ENCODE data around the gene CDH4. TPM values are rescaled to one million over a fixed set of nuclear protein-coding genes. Genes with fewer than 3 reads are reported as not detected.

The CDH4 gene
- total and polyA plus RNA-seq, 9 donors: 0.12 to 4.4 (median 0.36) TPM

DNA sequence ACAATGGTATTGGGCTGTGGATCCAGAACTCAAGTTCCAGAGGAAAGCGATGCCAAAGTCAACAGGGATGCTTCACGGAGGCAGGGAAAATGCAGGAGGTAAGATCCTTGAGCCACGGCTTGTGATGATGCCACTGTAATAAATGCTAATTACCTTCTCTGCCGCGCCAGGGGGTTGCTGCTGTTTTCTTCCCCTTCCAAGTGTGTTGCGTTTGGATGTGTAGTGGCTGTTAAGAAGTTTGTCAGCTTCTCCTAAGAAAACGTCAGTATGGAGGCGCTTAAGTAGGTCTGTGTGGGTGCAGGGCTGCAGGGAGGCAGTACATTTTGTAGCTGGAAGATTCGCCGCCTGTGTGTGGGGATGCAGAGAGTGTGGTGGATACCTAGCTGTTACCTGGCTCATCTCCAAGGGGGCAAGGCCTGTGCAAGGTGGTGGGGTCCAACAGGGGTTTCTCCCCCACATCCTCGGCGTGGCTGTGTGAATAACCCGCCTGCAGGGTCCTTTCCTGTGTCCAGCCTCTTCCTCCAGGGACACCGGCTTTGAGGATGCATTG is 318.7 kb downstream of the CDH4 start:
- WGBS, 3 donors: 59 to 65% (median 62%) methylated on average over 14 of the region's 14 CpGs
- DNase-seq: no peak
- intact Hi-C loops (cut with DNase I): no loop called here
- Histone ChIP-seq H3K27ac (no peak overlapping the region), H3K4me3 (no peak overlapping the region), H3K4me1 (ENCODE audit: insufficient read depth) (no peaks in the 10 kb centered on the region), H3K36me3 (no peaks in the 10 kb centered on the region), H3K27me3 (no peaks in the 10 kb centered on the region), H3K9me3 (no peaks in the 10 kb centered on the region)
- no peak for TF ChIP-seq EP300 (IDR thresholded peaks at IDR 0.05)
- TF ChIP-seq, protein P1, sequence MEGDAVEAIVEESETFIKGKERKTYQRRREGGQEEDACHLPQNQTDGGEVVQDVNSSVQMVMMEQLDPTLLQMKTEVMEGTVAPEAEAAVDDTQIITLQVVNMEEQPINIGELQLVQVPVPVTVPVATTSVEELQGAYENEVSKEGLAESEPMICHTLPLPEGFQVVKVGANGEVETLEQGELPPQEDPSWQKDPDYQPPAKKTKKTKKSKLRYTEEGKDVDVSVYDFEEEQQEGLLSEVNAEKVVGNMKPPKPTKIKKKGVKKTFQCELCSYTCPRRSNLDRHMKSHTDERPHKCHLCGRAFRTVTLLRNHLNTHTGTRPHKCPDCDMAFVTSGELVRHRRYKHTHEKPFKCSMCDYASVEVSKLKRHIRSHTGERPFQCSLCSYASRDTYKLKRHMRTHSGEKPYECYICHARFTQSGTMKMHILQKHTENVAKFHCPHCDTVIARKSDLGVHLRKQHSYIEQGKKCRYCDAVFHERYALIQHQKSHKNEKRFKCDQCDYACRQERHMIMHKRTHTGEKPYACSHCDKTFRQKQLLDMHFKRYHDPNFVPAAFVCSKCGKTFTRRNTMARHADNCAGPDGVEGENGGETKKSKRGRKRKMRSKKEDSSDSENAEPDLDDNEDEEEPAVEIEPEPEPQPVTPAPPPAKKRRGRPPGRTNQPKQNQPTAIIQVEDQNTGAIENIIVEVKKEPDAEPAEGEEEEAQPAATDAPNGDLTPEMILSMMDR (IDR thresholded peaks at IDR 0.05): no peak
- no peak for TF ChIP-seq POLR2A (IDR thresholded peaks at IDR 0.05)

DNA sequence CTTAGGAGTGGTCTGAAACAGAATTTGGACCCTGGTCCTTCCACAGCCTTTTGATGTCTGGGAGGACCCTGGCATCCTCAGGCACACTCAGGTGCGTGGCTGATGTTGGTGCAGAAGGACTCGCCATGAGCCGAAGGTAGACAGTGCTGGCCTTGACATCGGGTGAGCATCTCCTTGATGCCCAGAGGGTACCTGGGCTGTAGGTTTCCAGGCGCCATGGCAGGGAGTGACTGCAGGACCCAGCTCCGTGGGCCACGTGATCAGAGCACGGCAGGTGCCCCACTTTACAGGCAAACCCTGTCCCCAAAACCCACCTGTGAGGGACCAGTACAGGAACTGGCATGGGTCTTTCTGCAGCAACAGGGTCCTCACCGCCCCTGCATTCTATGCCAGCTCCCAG is 319.2 kb downstream of the CDH4 start:
- intact Hi-C loops (cut with DNase I): no loop called here
- H3K4me1 ChIP-seq (ENCODE audit: insufficient read depth): no peaks in the 10 kb centered on the region
- no peaks in the 10 kb centered on the region for H3K36me3 ChIP-seq
- no peak for DNase-seq
- H3K27ac ChIP-seq: no peak overlapping the region
- TF ChIP-seq EP300 (IDR thresholded peaks at IDR 0.05) (no peak), POLR2A (IDR thresholded peaks at IDR 0.05) (no peak)
- TF ChIP-seq, protein P1 (IDR thresholded peaks at IDR 0.05): no peak
- H3K27me3 ChIP-seq: no peaks in the 10 kb centered on the region
- H3K9me3 ChIP-seq: no peaks in the 10 kb centered on the region
- H3K4me3 ChIP-seq: no peak overlapping the region
- WGBS, 3 donors: 88 to 90% (median 90%) methylated on average over 8 to 9 of the region's 9 CpGs

DNA sequence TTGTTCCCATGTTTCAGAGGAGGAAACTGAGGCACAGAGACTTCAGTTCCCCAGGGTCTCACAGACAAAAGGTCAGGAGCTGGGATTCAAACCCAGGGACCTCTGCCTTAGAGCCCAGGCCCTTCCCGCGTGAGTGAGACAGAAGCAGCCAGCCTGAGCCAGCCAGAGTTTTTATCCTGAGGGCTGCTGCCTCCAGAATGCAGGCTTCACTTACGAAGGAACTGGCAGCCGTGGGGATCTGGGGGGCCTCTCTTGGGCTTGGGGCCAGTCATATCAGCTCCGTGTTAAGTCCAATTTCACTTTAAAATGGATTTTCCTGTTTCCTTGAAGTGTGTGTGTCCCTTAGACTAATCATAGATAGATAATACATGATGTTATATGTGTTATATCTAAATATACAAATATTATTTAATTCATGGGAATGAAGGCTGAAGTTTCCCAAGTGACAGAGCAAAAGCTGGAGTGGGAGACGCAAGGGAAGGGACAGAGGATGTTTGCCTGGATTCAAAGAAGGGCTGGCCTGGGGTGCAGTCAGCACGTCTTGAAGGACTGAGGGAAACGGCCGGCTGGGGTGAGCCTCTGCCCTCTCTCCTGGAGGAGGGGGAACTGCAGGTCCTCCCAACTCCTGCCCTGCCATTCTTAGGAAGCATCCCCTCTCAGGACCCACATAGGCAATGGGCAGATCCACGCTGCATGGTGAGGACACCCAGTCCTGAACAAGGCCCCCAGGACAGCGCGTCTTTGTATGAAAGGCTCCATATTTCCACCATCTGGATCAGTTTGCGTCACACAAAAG is 320.1 kb downstream of the CDH4 start:
- TF ChIP-seq EP300 (IDR thresholded peaks at IDR 0.05) (no peak), POLR2A (IDR thresholded peaks at IDR 0.05) (no peak)
- TF ChIP-seq, protein P1 (IDR thresholded peaks at IDR 0.05): no peak
- no peaks in the 10 kb centered on the region for H3K4me1 ChIP-seq (ENCODE audit: insufficient read depth)
- no peak for DNase-seq
- H3K4me3 ChIP-seq: no peak overlapping the region
- 45 to 55% (median 51%) methylated on average over 10 to 13 of the region's 13 CpGs for WGBS, 3 donors
- H3K36me3 ChIP-seq: no peaks in the 10 kb centered on the region
- intact Hi-C loops (cut with DNase I): no loop called here
- H3K9me3 ChIP-seq: no peaks in the 10 kb centered on the region
- H3K27me3 ChIP-seq: no peaks in the 10 kb centered on the region
- no peak overlapping the region for H3K27ac ChIP-seq

DNA sequence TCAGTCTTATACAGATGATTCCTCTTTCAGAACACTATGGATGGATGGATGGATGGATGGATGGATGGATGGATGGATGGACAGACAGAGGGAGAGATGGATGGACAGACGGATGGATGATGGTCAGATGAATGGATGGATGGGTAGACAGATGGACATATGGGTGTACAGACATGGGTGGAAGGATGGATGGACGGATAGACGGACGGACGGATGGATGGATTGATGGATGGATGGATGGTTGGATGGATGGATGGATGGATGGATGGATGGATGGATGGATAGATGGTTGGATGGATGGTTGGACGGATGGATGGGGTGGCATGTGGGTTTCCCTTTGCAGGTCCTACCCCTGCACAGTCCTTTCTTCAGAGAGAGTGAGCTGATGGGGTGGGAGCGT is 320.7 kb downstream of the CDH4 start:
- no peaks in the 10 kb centered on the region for H3K4me1 ChIP-seq (ENCODE audit: insufficient read depth)

More for the DNA sequence above, 320.7 kb downstream of the CDH4 start:
- H3K36me3 ChIP-seq: no peaks in the 10 kb centered on the region
- TF ChIP-seq EP300 (IDR thresholded peaks at IDR 0.05): no peak
- TF ChIP-seq, protein P1 (IDR thresholded peaks at IDR 0.05): no peak
- no peak for TF ChIP-seq POLR2A (IDR thresholded peaks at IDR 0.05)
- no peaks in the 10 kb centered on the region for H3K27me3 ChIP-seq
- H3K27ac ChIP-seq: no peak overlapping the region
- H3K4me3 ChIP-seq: no peak overlapping the region
- no peaks in the 10 kb centered on the region for H3K9me3 ChIP-seq
- intact Hi-C loops (cut with DNase I): no loop called here
- no peak for DNase-seq
- WGBS, 3 donors: 84 to 85% (median 84%) methylated on average over 7 of the region's 7 CpGs

All from ovary (tissue), 9 donors.